Measurements from ENCODE around the gene SPTLC2. TPM values are rescaled to one million over a fixed set of nuclear protein-coding genes. Genes with fewer than 3 reads are reported as not detected.
A peak's percentile ranks its signal among the peaks of the same experiment; 100 is the strongest.

The SPTLC2 gene
- total RNA-seq, 1 donor from 2014 or later: 23.1 TPM

- H3K27ac ChIP-seq: no peak overlapping the region
- H3K36me3 ChIP-seq: peaks cover 0 to 42% of the 10 kb centered on the region in 2 donors
- TF ChIP-seq POLR2AphosphoS5 (IDR thresholded peaks at IDR 0.05; ENCODE audit: insufficient read depth in 1 of 2, low read depth in 1 of 2): no peak
- no peak for TF ChIP-seq CTCF (IDR thresholded peaks at IDR 0.05)
- TF ChIP-seq POLR2A (IDR thresholded peaks at IDR 0.05): no peak
- no peaks in the 10 kb centered on the region for H3K27me3 ChIP-seq
- DNase-seq (ENCODE audit: extremely low spot score in 2 of 2): no peak
- intact Hi-C loops (cut with DNase I): no loop called here
- H3K4me3 ChIP-seq: no peak overlapping the region
- no peaks in the 10 kb centered on the region for H3K9me3 ChIP-seq
- no peaks in the 10 kb centered on the region for H3K4me1 ChIP-seq
Observed at GRCh38 chr14:77470224-77470870, 146.1 kb downstream of the SPTLC2 start.

- DNase-seq (ENCODE audit: extremely low spot score in 2 of 2): no peak
- H3K27ac ChIP-seq: no peak overlapping the region
- no peaks in the 10 kb centered on the region for H3K27me3 ChIP-seq
- no peaks in the 10 kb centered on the region for H3K4me1 ChIP-seq
- intact Hi-C loops (cut with DNase I): no loop called here
- H3K36me3 ChIP-seq: peaks cover 0 to 50% of the 10 kb centered on the region in 2 donors
- no peak overlapping the region for H3K4me3 ChIP-seq
- H3K9me3 ChIP-seq: no peaks in the 10 kb centered on the region
- TF ChIP-seq POLR2AphosphoS5 (IDR thresholded peaks at IDR 0.05; ENCODE audit: insufficient read depth in 1 of 2, low read depth in 1 of 2) (no peak), POLR2A (IDR thresholded peaks at IDR 0.05) (no peak), CTCF (IDR thresholded peaks at IDR 0.05) (no peak)
Observed at GRCh38 chr14:77469539-77469938, 146.9 kb downstream of the SPTLC2 start.

- TF ChIP-seq POLR2AphosphoS5 (IDR thresholded peaks at IDR 0.05; ENCODE audit: insufficient read depth in 1 of 2, low read depth in 1 of 2) (no peak), CTCF (IDR thresholded peaks at IDR 0.05) (no peak), POLR2A (IDR thresholded peaks at IDR 0.05) (no peak)
- no peak overlapping the region for H3K27ac ChIP-seq
- DNase-seq (ENCODE audit: extremely low spot score in 2 of 2): no peak
- no peaks in the 10 kb centered on the region for H3K4me1 ChIP-seq
- intact Hi-C loops (cut with DNase I): no loop called here
- H3K4me3 ChIP-seq: no peak overlapping the region
- H3K27me3 ChIP-seq: no peaks in the 10 kb centered on the region
- no peaks in the 10 kb centered on the region for H3K9me3 ChIP-seq
- peaks cover 0 to 55% of the 10 kb centered on the region in 2 donors for H3K36me3 ChIP-seq
Observed at GRCh38 chr14:77469067-77469505, 147.4 kb downstream of the SPTLC2 start.

- Histone ChIP-seq H3K36me3 (peaks cover 0 to 67% of the 10 kb centered on the region in 2 donors), H3K27ac (no peak overlapping the region), H3K27me3 (no peaks in the 10 kb centered on the region), H3K4me1 (no peaks in the 10 kb centered on the region), H3K9me3 (no peaks in the 10 kb centered on the region), H3K4me3 (no peak overlapping the region)
- no peak for TF ChIP-seq CTCF (IDR thresholded peaks at IDR 0.05)
- TF ChIP-seq POLR2AphosphoS5 (IDR thresholded peaks at IDR 0.05; ENCODE audit: insufficient read depth in 1 of 2, low read depth in 1 of 2): no peak
- intact Hi-C loops (cut with DNase I): no loop called here
- DNase-seq (ENCODE audit: extremely low spot score in 2 of 2): no peak
Observed at GRCh38 chr14:77467801-77468200, 148.6 kb downstream of the SPTLC2 start.

GRCh38 chr14:77459072-77459723 is 157.2 kb downstream of the SPTLC2 start:
- Histone ChIP-seq H3K9me3 (no peaks in the 10 kb centered on the region), H3K4me3 (peak overlapping the region; percentile 59 to 91), H3K36me3 (peaks cover 0 to 47% of the 10 kb centered on the region in 2 donors), H3K4me1 (peaks cover 31% of the 10 kb centered on the region), H3K27me3 (no peaks in the 10 kb centered on the region), H3K27ac (peak overlapping the region; percentile 99)
- DNase-seq (ENCODE audit: extremely low spot score in 2 of 2): no peak
- peak in 1 of 3 experiments; percentile 40 for TF ChIP-seq CTCF (IDR thresholded peaks at IDR 0.05)
- TF ChIP-seq POLR2AphosphoS5 (IDR thresholded peaks at IDR 0.05; ENCODE audit: insufficient read depth in 1 of 2, low read depth in 1 of 2): no peak
- intact Hi-C loops (cut with DNase I): no loop called here
